ENCODE results near the gene H2BW2.

DNA sequence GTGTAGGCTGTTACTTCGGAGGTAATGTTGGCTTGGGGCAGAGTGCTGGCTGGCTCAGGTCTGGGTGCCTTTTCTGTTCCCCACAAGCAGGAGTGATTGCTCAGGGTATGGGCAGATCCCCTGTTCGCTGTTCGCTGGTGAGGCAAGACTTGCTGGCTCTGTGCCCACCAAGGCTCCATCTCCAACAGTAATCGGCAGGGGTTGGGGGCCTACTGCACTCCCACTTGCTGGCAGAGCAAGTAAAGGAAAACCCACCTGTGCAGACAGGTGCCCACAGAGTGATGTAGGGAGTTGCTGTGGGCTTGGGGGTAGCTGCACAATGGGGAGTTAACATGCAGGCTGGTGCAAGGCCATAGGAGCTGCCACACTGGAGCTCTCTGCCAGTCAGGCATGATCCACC is 44.3 kb downstream of the H2BW2 start:
- TF ChIP-seq, protein P1, sequence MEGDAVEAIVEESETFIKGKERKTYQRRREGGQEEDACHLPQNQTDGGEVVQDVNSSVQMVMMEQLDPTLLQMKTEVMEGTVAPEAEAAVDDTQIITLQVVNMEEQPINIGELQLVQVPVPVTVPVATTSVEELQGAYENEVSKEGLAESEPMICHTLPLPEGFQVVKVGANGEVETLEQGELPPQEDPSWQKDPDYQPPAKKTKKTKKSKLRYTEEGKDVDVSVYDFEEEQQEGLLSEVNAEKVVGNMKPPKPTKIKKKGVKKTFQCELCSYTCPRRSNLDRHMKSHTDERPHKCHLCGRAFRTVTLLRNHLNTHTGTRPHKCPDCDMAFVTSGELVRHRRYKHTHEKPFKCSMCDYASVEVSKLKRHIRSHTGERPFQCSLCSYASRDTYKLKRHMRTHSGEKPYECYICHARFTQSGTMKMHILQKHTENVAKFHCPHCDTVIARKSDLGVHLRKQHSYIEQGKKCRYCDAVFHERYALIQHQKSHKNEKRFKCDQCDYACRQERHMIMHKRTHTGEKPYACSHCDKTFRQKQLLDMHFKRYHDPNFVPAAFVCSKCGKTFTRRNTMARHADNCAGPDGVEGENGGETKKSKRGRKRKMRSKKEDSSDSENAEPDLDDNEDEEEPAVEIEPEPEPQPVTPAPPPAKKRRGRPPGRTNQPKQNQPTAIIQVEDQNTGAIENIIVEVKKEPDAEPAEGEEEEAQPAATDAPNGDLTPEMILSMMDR (IDR thresholded peaks at IDR 0.05) = no peak
- no peak for TF ChIP-seq POLR2A (IDR thresholded peaks at IDR 0.05)
